GM19351 (cell line): ENCODE results near the gene KCNAB3.

Experiments
- ATAC-seq: cut with Tn5 transposase; IDR thresholded peaks from one replicate; pipeline ENCODE4 v1.9.1; 2021; ENCODE audit warnings: mild to moderate bottlenecking, moderate library complexity; ENCODE audit not compliant: unreplicated experiment

Gene KCNAB3

GRCh38 chr17:7881276-7882054 lies 48.2 kb downstream of the KCNAB3 start:
- ATAC-seq, result no peak

DNA sequence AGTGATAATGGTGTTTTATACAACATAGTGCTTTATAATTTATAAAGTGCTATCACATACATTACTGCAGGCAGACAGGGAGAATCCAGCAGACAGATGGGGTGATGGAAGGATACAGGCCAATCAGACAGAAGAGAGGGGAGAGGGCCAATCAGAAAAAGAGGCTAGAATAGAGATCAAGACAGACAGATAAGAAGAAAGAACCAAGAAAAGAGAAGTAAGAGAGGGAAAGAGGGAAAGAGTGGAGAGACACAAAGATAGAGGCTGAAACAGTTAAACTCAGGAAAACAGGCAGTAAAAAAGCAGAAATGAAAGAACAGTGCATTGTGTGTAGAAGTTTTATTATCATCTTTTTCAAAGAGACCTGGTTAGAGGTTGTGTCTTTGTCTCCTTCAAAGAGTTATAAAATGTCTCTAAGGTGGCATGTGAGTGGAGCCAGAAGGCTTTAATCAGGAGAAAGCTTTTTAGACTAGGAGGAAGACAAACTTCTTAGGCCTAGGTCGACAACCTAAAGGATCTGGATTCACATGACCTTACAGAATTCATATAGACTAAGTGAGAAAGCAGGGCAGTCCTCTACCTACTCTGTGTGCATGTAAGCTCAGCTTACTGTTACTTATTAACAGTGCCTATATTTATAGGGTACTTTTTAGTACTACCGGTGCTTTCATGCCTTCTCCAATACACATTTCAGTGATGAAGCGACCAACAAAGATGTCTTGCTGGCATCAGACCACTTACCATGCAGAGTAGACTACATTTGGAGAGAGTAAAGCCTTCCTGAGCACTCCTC lies 49.4 kb downstream of the KCNAB3 start:
- no peak for ATAC-seq

- ATAC-seq, result no peak
These were observed 51.4 kb downstream of the KCNAB3 start for GRCh38 chr17:7878234-7878633.

GRCh38 chr17:7875804-7876370 lies 53.8 kb downstream of the KCNAB3 start:
- no peak for ATAC-seq

- no peak for ATAC-seq
These were observed 56.6 kb downstream of the KCNAB3 start for GRCh38 chr17:7873051-7873450.
